Activated T-cell treated with anti-CD3 and anti-CD28 coated beads, Interleukin-2, amount 50 U/mL, for 24 hours (primary cell): ENCODE data around the gene HADH.
A peak's percentile ranks its signal among the peaks of the same experiment; 100 is the strongest.

Experiments
- DNase-seq: peaks from one replicate; pipeline ENCODE4 v3.0.0-alpha.2; 2020
- H3K27ac Mint-ChIP-seq: 2 replicates; pipeline ENCODE4 v1.8.0; 2020; ENCODE audit warnings: mild to moderate bottlenecking, mixed read lengths
- H3K27me3 Mint-ChIP-seq: 2 replicates; pipeline ENCODE4 v1.8.0; 2020; ENCODE audit warnings: mixed read lengths
- H3K36me3 Mint-ChIP-seq: 2 replicates; pipeline ENCODE4 v1.8.0; 2020; ENCODE audit warnings: low read depth, mixed read lengths
- H3K4me1 Mint-ChIP-seq: 2 replicates; pipeline ENCODE4 v1.8.0; 2020; ENCODE audit warnings: low read depth, mixed read lengths
- H3K4me3 Mint-ChIP-seq: 2 replicates; pipeline ENCODE4 v1.8.0; 2020; ENCODE audit warnings: mild to moderate bottlenecking, moderate library complexity, mixed read lengths
- H3K9me3 Mint-ChIP-seq: 2 replicates; pipeline ENCODE4 v1.8.0; 2020; ENCODE audit warnings: mixed read lengths

The HADH gene

GRCh38 chr4:107978716-107979451 lies 10.8 kb upstream of the HADH start:
- Mint-ChIP-seq H3K27ac (no peak overlapping the region), H3K36me3 (peaks cover 2% of the 10 kb centered on the region), H3K4me1 (peaks cover 5% of the 10 kb centered on the region), H3K4me3 (no peak overlapping the region), H3K27me3 (no peaks in the 10 kb centered on the region), H3K9me3 (peaks cover 4% of the 10 kb centered on the region)
- DNase-seq = no peak

DNA sequence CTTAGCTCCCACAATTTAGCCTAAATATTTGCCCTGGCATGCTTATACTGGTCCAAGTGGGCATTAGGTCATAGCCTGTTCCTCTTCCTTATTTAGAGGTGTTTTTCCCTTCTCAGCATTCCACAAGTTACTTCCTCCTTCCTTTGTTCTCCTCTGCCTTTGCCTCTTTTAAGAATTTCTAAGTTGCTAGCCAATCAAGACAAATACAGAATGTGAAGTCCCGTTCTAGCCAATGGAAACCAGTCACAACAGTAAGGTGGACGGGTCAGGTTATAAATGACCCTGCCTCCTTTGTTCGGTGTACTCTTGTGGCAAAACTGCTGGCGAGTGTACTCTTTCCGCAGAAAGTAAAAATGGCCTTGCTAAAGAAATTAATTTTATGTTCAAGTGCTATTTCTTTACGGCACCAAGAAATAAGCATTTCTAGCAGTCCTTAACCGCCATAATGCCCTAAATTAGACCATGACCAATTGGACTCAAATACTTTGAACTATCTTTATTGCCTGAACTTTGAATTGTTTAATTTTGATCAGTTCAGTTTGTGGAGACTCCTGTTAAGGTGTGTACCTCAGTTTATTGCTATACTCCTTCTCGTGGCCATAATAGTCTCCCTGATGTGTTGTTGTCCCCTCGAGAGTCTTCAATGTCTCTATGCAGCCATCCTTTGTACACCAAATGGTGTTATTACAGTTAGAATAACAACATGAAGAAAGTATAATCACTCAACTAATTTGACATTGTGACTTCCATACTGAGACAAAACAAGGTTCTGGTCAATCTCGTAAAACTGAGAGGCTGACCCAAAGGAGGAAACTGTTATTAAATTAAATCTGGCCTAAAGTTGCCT lies 1.6 kb upstream of the HADH start:
- DNase-seq = no peak
- no peaks in the 10 kb centered on the region for H3K9me3 Mint-ChIP-seq
- H3K27ac Mint-ChIP-seq = no peak overlapping the region
- peaks cover 19% of the 10 kb centered on the region for H3K36me3 Mint-ChIP-seq
- peak overlapping the region; percentile 96 for H3K4me3 Mint-ChIP-seq
- H3K4me1 Mint-ChIP-seq = peaks cover 47% of the 10 kb centered on the region
- H3K27me3 Mint-ChIP-seq = no peaks in the 10 kb centered on the region

GRCh38 chr4:107988763-107989035 lies 990 bp upstream of the HADH start:
- H3K27ac Mint-ChIP-seq = no peak overlapping the region

DNA sequence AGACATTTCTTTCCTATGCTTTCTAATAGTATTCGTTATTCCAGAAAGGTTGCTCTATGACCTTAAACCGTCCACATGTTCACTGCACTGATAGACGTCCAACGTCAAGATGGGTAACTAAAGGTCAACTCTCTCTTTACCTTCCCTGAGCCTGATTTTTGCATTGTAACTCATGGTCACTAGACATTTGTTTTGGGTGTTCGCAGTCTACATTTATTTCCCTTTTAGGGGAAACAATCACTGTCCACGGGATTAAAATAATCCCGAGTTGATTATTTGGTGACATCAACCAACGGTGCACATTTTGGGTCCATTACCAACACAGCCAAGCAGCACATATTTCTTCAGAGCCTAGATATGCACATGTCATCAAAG lies 540 bp upstream of the HADH start:
- H3K4me1 Mint-ChIP-seq = peaks cover 52% of the 10 kb centered on the region

More at GRCh38 chr4:107988763-107989035, 990 bp upstream of the HADH start:
- Mint-ChIP-seq H3K4me3 (peak overlapping the region; percentile 96), H3K27me3 (no peaks in the 10 kb centered on the region), H3K9me3 (no peaks in the 10 kb centered on the region), H3K36me3 (peaks cover 19% of the 10 kb centered on the region), H3K4me1 (peaks cover 51% of the 10 kb centered on the region)
- DNase-seq = no peak

GRCh38 chr4:107991945-107992630 lies 2.4 kb downstream of the HADH start:
- peak overlapping the region; percentile 96 for H3K4me3 Mint-ChIP-seq
- peaks cover 39% of the 10 kb centered on the region for H3K36me3 Mint-ChIP-seq
- H3K27me3 Mint-ChIP-seq = no peaks in the 10 kb centered on the region
- DNase-seq = no peak
- H3K27ac Mint-ChIP-seq = no peak overlapping the region
- H3K4me1 Mint-ChIP-seq = peaks cover 52% of the 10 kb centered on the region
- H3K9me3 Mint-ChIP-seq = no peaks in the 10 kb centered on the region

More for the DNA sequence above, 540 bp upstream of the HADH start:
- H3K9me3 Mint-ChIP-seq = no peaks in the 10 kb centered on the region
- H3K27ac Mint-ChIP-seq = peak overlapping the region; percentile 91
- peaks cover 19% of the 10 kb centered on the region for H3K36me3 Mint-ChIP-seq
- DNase-seq = no peak
- H3K4me3 Mint-ChIP-seq = peak overlapping the region; percentile 96
- H3K27me3 Mint-ChIP-seq = no peaks in the 10 kb centered on the region

DNA sequence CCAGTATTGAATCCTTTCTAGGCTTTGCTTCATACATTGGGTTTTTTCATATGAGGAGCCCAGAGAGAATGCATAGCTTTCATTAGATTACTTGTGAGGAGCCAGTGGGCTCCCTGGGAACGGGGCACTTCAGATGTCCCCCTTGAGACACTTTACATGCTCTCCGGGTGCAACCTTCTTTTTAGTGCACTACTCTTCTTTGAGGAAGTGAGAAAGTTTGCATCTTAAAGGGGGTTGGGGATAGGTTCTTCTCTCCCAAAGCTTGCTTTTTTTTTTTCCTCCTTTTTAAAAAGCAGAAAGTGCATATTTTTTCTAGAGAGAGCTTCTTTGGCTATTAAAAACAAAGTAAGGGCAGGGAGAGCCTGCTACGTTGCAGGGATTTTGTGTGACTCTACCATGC lies 4.3 kb downstream of the HADH start:
- peaks cover 49% of the 10 kb centered on the region for H3K4me1 Mint-ChIP-seq
- H3K9me3 Mint-ChIP-seq = no peaks in the 10 kb centered on the region
- DNase-seq = no peak
- peaks cover 54% of the 10 kb centered on the region for H3K36me3 Mint-ChIP-seq
- H3K27ac Mint-ChIP-seq = no peak overlapping the region
- H3K4me3 Mint-ChIP-seq = no peak overlapping the region
- H3K27me3 Mint-ChIP-seq = no peaks in the 10 kb centered on the region

GRCh38 chr4:107994894-107995293 lies 5.2 kb downstream of the HADH start:
- Mint-ChIP-seq H3K4me1 (peaks cover 44% of the 10 kb centered on the region), H3K27ac (no peak overlapping the region), H3K4me3 (no peak overlapping the region), H3K36me3 (peaks cover 63% of the 10 kb centered on the region), H3K9me3 (no peaks in the 10 kb centered on the region), H3K27me3 (no peaks in the 10 kb centered on the region)
- DNase-seq = no peak

DNA sequence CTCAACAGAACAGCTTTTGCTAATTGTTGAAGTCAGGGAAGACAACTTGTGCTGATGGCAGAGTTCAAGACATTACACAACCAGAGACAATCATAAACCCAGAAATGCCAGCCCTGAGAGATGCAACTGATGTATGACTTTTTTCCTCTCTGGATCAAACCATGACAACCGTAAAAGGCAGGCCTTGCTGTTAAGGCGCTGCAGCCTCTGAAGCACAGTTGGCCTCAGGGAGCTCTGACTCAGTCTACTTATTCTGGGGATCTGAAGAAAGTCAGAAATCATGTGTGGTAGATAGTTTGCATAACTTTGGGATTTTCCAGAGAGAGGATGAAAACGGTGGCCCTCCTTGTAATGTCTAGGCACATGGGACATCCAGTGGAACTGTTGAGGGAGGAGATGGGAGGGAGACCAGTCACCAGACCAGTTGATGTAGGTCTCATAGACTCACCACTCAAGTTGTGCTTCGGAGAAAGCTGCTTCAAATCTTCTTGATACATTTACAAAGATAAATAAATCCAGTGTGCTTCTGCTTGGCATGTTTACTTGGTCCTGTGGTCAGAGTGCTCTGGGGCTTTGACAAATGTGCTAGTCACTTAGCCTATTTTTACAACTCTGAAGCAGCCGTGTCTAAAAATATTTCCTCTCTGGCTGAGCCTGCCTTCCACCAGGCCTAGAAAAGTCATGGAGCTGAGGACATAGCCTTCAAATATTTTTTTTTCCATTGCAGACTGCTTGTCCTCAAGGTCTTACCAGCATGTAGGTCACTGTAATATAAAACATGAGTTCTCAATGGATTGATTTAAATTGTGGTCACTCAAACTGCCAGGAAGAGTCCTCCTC lies 7.5 kb downstream of the HADH start:
- no peak for DNase-seq
- Mint-ChIP-seq H3K4me3 (no peak overlapping the region), H3K9me3 (no peaks in the 10 kb centered on the region), H3K36me3 (peaks cover 52% of the 10 kb centered on the region), H3K27me3 (no peaks in the 10 kb centered on the region), H3K4me1 (peaks cover 29% of the 10 kb centered on the region), H3K27ac (no peak overlapping the region)

DNA sequence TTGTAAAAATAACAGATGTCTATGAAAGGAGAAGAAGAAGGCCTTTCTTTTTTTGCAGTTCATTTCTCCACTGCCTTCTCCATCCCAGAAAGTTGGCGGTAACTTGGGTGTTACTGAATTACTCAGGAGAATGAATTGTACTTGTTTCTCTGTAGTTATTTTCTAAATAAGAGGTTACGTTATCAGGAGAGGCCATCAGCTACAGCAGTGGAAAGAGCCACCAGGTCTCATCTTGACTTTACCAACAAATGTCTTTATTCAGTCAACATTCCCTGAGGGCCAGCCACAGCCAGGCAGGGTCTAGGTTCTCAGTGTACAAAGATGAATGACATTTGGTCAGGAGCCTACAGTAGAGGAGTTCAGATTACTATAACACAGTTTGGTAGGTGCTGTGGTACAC lies 8.1 kb downstream of the HADH start:
- H3K27me3 Mint-ChIP-seq = no peaks in the 10 kb centered on the region
- DNase-seq = no peak
- no peaks in the 10 kb centered on the region for H3K9me3 Mint-ChIP-seq
- H3K36me3 Mint-ChIP-seq = peaks cover 52% of the 10 kb centered on the region
- no peak overlapping the region for H3K4me3 Mint-ChIP-seq
- peaks cover 27% of the 10 kb centered on the region for H3K4me1 Mint-ChIP-seq
- H3K27ac Mint-ChIP-seq = no peak overlapping the region

GRCh38 chr4:107999932-108000539 lies 10.3 kb downstream of the HADH start:
- Mint-ChIP-seq H3K27ac (no peak overlapping the region), H3K9me3 (no peaks in the 10 kb centered on the region), H3K4me3 (no peak overlapping the region), H3K27me3 (no peaks in the 10 kb centered on the region), H3K4me1 (peaks cover 30% of the 10 kb centered on the region), H3K36me3 (peaks cover 51% of the 10 kb centered on the region)
- DNase-seq = no peak

DNA sequence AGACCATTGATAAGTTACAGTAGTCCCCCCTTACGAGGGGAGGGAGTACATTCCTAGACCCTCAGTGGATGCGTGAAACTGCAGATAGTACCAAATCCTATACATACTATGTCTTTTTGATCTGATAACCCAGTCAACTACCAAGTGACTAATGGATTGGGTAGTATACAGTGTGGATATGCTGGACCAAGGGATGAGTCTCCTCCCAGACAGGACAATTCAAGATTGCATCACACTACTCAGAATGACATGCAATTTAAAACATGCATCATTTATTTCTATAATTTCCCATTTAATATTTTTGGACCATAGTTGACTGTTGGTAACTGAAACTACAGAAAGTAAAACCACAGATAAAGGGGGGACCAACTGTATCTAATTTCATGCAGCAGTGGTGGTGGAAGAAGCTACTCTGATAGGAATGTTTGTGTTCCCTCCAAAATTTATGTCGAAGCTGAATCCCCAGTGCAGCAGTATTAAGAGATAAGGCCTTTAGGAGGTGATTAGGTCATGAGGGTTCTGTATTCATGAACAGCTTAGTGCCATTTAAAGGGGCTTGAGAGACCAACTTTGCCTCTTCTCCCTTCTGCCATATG lies 11.9 kb downstream of the HADH start:
- H3K27ac Mint-ChIP-seq = no peak overlapping the region
- no peak overlapping the region for H3K4me3 Mint-ChIP-seq
- no peaks in the 10 kb centered on the region for H3K9me3 Mint-ChIP-seq
- H3K27me3 Mint-ChIP-seq = no peaks in the 10 kb centered on the region
- H3K4me1 Mint-ChIP-seq = peaks cover 38% of the 10 kb centered on the region
- peaks cover 38% of the 10 kb centered on the region for H3K36me3 Mint-ChIP-seq
- no peak for DNase-seq

GRCh38 chr4:108003982-108004515 lies 14.4 kb downstream of the HADH start:
- no peaks in the 10 kb centered on the region for H3K9me3 Mint-ChIP-seq
- H3K4me1 Mint-ChIP-seq = peaks cover 35% of the 10 kb centered on the region
- no peaks in the 10 kb centered on the region for H3K27me3 Mint-ChIP-seq
- H3K27ac Mint-ChIP-seq = peak overlapping the region; percentile 3
- no peak overlapping the region for H3K4me3 Mint-ChIP-seq
- no peak for DNase-seq
- H3K36me3 Mint-ChIP-seq = peaks cover 17% of the 10 kb centered on the region

DNA sequence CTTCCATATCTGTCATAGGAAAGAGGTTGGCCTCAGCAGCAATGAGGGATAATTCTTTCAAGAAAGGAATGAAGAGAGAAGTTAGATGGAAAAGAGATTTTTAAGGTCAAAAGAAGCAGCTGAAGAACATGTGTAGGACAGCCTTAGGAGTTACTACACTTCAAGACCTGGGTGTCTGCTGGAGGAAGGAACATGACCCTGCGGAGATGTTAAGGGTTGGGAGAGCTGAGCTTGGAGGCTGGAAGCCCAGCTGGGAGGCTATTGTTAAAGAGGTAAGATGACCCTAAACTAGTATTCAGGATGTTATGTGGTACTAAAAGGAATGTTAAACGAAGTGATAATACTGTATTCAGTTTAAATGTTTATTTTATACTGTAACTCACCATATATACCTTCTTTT lies 15.0 kb downstream of the HADH start:
- Mint-ChIP-seq H3K9me3 (no peaks in the 10 kb centered on the region), H3K27me3 (no peaks in the 10 kb centered on the region), H3K4me3 (no peak overlapping the region), H3K4me1 (peaks cover 35% of the 10 kb centered on the region), H3K36me3 (peaks cover 12% of the 10 kb centered on the region), H3K27ac (no peak overlapping the region)
- DNase-seq = no peak
